ENCODE data around the gene VWA5B1. TPM values are rescaled to one million over a fixed set of nuclear protein-coding genes. Genes with fewer than 3 reads are reported as not detected.

The VWA5B1 gene
- polyA plus RNA-seq, 3 donors from 2014 or later = not detected

GRCh38 chr1:20395255-20395654 lies 104.6 kb downstream of the VWA5B1 start:
- no peak overlapping the region for H3K27ac Mint-ChIP-seq
- H3K4me1 Mint-ChIP-seq = no peaks in the 10 kb centered on the region
- H3K4me3 Mint-ChIP-seq = no peak overlapping the region
- no peak for DNase-seq
- peaks cover 0 to 28% (median 9%) of the 10 kb centered on the region in 6 donors for H3K9me3 Mint-ChIP-seq
- H3K27me3 Mint-ChIP-seq (ENCODE audit: low read depth in 3 of 3) = peaks cover 3 to 18% (median 7%) of the 10 kb centered on the region in 3 donors
- H3K36me3 Mint-ChIP-seq = no peaks in the 10 kb centered on the region

- H3K9me3 Mint-ChIP-seq = peaks cover 0 to 25% (median 9%) of the 10 kb centered on the region in 6 donors
- H3K36me3 Mint-ChIP-seq = no peaks in the 10 kb centered on the region
- H3K4me3 Mint-ChIP-seq = no peak overlapping the region
- no peak overlapping the region for H3K27ac Mint-ChIP-seq
- H3K27me3 Mint-ChIP-seq (ENCODE audit: low read depth in 3 of 3) = peaks cover 3 to 16% (median 7%) of the 10 kb centered on the region in 3 donors
- H3K4me1 Mint-ChIP-seq = no peaks in the 10 kb centered on the region
- no peak for DNase-seq
Measured at GRCh38 chr1:20398744-20399143, 108.1 kb downstream of the VWA5B1 start.

DNA sequence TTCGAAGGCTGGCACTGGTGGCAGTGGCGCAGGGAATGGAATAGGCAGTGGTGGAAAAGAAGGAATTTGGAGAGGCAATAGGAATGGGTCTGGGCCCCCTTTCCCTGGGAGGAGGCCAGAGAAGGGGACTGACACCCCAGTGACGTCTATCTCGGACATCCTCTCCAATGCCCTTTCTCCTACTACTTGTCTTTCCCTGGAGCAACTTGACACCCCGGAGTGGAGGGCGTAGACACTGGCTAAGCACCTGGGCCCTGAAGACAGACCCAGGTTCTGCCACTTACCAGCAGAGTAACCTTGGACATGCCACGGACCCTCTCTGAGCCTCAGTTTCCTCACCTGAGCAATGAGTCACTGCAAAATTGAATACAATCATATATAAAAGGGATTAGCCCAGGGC lies 108.5 kb downstream of the VWA5B1 start:
- H3K27me3 Mint-ChIP-seq (ENCODE audit: low read depth in 3 of 3) = peaks cover 3 to 13% (median 5%) of the 10 kb centered on the region in 3 donors
- H3K9me3 Mint-ChIP-seq = peaks cover 0 to 21% (median 8%) of the 10 kb centered on the region in 6 donors
- no peak for DNase-seq
- no peak overlapping the region for H3K27ac Mint-ChIP-seq
- no peak overlapping the region for H3K4me3 Mint-ChIP-seq
- no peaks in the 10 kb centered on the region for H3K4me1 Mint-ChIP-seq
- no peaks in the 10 kb centered on the region for H3K36me3 Mint-ChIP-seq

GRCh38 chr1:20399606-20400180 lies 109.0 kb downstream of the VWA5B1 start:
- peaks cover 3 to 13% (median 6%) of the 10 kb centered on the region in 3 donors for H3K27me3 Mint-ChIP-seq (ENCODE audit: low read depth in 3 of 3)
- H3K9me3 Mint-ChIP-seq = peaks cover 0 to 16% (median 8%) of the 10 kb centered on the region in 6 donors
- DNase-seq = no peak
- H3K4me1 Mint-ChIP-seq = no peaks in the 10 kb centered on the region
- H3K4me3 Mint-ChIP-seq = no peak overlapping the region
- H3K27ac Mint-ChIP-seq = no peak overlapping the region
- no peaks in the 10 kb centered on the region for H3K36me3 Mint-ChIP-seq

DNA sequence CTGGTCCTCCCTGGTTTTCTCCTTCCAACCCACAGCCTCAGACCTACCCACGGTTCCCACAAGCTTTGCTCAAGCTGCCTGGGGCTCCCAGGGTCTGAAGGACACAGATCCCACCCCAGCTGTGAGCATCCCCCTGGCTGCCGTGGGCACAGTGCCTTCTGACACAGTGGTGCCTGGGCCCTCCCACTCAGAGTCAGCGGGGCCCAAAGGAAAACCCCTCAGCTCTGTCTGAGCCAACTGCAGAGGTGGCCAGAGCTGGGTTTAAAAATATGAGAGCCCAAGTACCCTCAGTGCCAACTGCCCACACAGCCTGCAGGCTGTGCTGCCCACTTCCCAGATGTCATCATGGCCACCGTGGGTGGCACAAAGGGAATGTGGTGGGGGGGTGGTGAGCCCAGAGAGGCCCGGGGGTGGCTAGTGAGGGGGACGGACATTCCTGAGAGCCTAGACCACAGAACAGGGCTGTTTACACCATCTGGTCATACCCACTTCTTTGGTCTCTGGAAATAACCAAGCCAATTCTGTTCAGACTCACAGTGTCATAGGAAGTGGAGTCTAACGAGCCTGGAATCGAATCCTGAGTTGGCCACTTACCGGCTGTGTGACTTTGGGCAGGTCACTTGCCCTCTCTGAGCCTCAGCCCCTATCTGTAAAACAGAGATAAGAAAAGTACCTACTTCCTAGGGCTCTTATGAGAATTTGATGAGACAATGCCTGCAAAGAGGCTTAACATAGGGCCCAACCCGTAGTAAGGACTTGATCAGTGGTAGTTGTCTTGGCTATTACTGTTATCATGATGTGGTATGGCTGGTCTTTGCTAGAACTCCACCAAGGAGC lies 109.9 kb downstream of the VWA5B1 start:
- Mint-ChIP-seq H3K4me3 (no peak overlapping the region), H3K27me3 (ENCODE audit: low read depth in 3 of 3) (peaks cover 3 to 13% (median 9%) of the 10 kb centered on the region in 3 donors), H3K36me3 (no peaks in the 10 kb centered on the region), H3K4me1 (no peaks in the 10 kb centered on the region), H3K27ac (no peak overlapping the region), H3K9me3 (peaks cover 0 to 7% (median 3%) of the 10 kb centered on the region in 6 donors)
- DNase-seq = no peak

GRCh38 chr1:20401405-20402010 lies 110.8 kb downstream of the VWA5B1 start:
- no peaks in the 10 kb centered on the region for H3K36me3 Mint-ChIP-seq
- peaks cover 0 to under 1% (median 0%) of the 10 kb centered on the region in 6 donors for H3K9me3 Mint-ChIP-seq
- H3K27ac Mint-ChIP-seq = no peak overlapping the region
- no peak for DNase-seq
- H3K4me1 Mint-ChIP-seq = no peaks in the 10 kb centered on the region
- peaks cover 3 to 13% (median 13%) of the 10 kb centered on the region in 3 donors for H3K27me3 Mint-ChIP-seq (ENCODE audit: low read depth in 3 of 3)
- no peak overlapping the region for H3K4me3 Mint-ChIP-seq

- H3K9me3 Mint-ChIP-seq = no peaks in the 10 kb centered on the region
- no peaks in the 10 kb centered on the region for H3K4me1 Mint-ChIP-seq
- H3K4me3 Mint-ChIP-seq = no peak overlapping the region
- no peak overlapping the region for H3K27ac Mint-ChIP-seq
- peaks cover 3 to 17% (median 13%) of the 10 kb centered on the region in 3 donors for H3K27me3 Mint-ChIP-seq (ENCODE audit: low read depth in 3 of 3)
- no peak for DNase-seq
- no peaks in the 10 kb centered on the region for H3K36me3 Mint-ChIP-seq
Measured at GRCh38 chr1:20402585-20403422, 112.1 kb downstream of the VWA5B1 start.

DNA sequence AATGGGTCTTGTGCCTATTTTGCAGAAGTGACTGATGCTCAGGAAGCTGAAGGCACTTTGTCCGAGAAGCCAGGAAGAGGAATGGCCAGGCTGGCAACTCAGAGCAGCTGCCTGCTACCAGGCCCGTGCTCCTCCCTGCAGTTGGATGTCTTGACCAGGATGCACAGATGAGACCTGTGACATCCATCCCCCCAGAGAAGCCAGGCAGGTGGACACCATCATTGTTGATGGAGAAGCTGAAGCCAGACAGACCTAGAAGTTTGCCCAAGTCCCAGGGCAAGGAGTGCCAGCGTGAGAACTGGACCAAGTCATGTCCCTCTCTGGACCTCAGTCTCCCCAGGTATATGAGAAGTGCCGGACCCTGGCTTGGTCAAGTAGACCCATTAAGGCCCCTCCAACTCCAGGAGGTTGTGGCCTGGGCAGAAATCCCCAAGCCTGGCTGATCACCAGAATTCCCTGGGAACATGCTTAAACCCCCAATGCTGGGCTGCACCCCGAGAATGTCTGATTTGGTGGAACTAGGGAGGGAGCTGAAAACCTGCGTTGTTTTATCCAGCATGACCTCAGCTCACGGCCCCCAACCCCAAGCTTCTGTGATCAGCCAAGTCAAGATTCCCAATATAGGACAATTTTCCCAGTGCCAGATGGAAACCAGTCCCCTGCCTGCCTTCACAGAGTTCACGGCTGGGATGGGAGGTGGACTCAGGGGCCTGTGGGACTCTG lies 112.9 kb downstream of the VWA5B1 start:
- H3K36me3 Mint-ChIP-seq = no peaks in the 10 kb centered on the region
- H3K27ac Mint-ChIP-seq = no peak overlapping the region
- H3K27me3 Mint-ChIP-seq (ENCODE audit: low read depth in 3 of 3) = peaks cover 2 to 17% (median 13%) of the 10 kb centered on the region in 3 donors
- DNase-seq = no peak
- no peak overlapping the region for H3K4me3 Mint-ChIP-seq
- H3K4me1 Mint-ChIP-seq = no peaks in the 10 kb centered on the region
- H3K9me3 Mint-ChIP-seq = no peaks in the 10 kb centered on the region

DNA sequence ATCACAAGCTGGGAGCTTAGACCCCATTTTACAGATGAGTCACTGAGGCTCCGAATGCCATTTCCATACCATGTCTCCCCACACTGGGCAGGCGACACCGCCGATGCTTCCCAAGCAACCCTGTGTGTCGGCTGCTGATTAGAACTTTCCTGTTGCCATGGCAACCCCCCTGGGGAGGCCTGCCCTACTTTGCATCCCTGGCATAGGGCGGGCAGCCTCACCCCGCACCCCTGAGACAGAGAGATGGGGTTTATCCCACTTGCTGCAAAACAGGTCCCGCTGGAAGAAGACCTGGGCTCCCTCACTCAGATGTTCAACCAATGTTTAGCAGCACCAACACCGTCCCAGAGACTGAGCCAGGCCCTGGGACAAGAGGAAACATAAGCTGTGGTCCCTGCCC lies 113.8 kb downstream of the VWA5B1 start:
- H3K27ac Mint-ChIP-seq = no peak overlapping the region
- no peak for DNase-seq
- peaks cover 0 to 15% (median 13%) of the 10 kb centered on the region in 3 donors for H3K27me3 Mint-ChIP-seq (ENCODE audit: low read depth in 3 of 3)

More for the DNA sequence above, 113.8 kb downstream of the VWA5B1 start:
- Mint-ChIP-seq H3K4me3 (no peak overlapping the region), H3K4me1 (no peaks in the 10 kb centered on the region), H3K9me3 (no peaks in the 10 kb centered on the region), H3K36me3 (no peaks in the 10 kb centered on the region)

Other genes with a start within 250 kb of the VWA5B1 start
- gene PLA2G5, start 220.7 kb upstream of the VWA5B1 start, polyA plus RNA-seq = not detected
- not detected for gene PLA2G2D, start 171.3 kb upstream of the VWA5B1 start, polyA plus RNA-seq
- not detected for gene PLA2G2F, start 151.6 kb upstream of the VWA5B1 start, polyA plus RNA-seq
- 1 to 10 TPM; 1.6 to 2.6 (median 1.7) TPM for gene UBXN10, start 104.8 kb upstream of the VWA5B1 start, polyA plus RNA-seq
- gene PLA2G2C, start 104.4 kb upstream of the VWA5B1 start, polyA plus RNA-seq = not detected
- under 1 TPM in 2 of 3 donors, not detected in 1; 0.10 to 0.43 TPM for gene CAMK2N1, start 195.3 kb downstream of the VWA5B1 start, polyA plus RNA-seq
- gene MUL1, start 217.3 kb downstream of the VWA5B1 start, polyA plus RNA-seq = 10 to 100 TPM; 35.1 to 52.1 (median 49.2) TPM